Activated T-cell treated with anti-CD3 and anti-CD28 coated beads for 48 hours (primary cell): ENCODE results near the gene LTV1.

Experiments
- DNase-seq: peaks from one replicate; pipeline ENCODE4 v3.0.0-alpha.2; 2020; ENCODE audit warnings: low read depth

LTV1 gene

GRCh38 chr6:143885116-143885515 is 42.0 kb downstream of the LTV1 start:
- no peak for DNase-seq

DNA sequence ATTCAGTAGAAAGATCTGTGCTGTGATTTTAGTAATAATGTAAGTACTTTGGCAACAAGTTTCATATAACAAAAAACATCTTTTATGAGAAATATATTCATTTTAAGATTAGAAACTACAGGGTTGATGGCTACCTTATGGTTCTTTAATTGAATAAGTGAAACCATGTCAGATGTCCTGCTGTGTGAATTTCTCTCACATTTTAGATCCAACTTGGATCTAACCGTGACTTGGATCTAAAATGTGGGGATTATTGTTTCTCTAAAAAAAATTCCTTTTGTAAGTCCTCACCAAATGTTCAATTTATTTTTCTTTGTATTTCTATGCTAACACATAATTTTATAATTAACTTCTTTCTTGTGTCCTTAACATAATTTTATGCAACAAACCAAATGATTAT is 51.5 kb downstream of the LTV1 start:
- no peak for DNase-seq

DNA sequence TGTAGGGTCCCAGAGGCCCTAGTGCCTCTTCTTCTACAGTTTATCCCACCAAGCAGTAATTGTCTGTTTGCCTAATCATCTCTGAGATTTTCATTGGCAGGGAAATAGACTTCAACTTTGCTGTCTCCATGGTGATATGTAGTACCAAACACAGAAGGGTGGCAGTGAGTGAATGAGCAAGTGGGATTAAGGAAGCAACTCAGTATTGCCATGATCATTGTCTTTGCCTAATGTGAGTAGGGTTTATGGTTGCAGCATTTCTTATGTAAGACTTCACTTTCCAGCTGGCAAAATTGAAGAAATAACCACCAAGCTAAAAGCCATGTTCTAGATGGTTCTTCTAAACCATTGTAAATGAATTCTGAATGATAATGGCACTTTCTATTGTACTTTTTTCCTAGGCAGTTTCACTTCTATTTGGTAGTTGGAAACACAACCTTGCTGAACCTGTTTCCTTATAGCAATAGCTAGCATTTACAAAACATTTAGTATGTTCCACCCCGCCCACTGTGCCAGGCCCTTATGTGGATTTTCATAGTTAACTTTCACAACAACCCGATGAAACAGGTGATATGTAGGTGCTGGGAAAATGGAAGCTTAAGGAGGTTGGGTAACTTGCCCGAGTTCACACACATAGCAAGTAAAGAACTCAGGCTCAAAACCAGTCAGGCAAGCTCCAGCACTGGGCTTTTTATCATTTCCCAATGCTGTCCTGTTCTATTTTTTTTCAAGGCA is 53.2 kb downstream of the LTV1 start:
- DNase-seq = no peak

- DNase-seq = no peak
Observed at GRCh38 chr6:143900358-143900757, 57.2 kb downstream of the LTV1 start.

GRCh38 chr6:143901885-143902750 is 59.0 kb downstream of the LTV1 start:
- DNase-seq = no peak

DNA sequence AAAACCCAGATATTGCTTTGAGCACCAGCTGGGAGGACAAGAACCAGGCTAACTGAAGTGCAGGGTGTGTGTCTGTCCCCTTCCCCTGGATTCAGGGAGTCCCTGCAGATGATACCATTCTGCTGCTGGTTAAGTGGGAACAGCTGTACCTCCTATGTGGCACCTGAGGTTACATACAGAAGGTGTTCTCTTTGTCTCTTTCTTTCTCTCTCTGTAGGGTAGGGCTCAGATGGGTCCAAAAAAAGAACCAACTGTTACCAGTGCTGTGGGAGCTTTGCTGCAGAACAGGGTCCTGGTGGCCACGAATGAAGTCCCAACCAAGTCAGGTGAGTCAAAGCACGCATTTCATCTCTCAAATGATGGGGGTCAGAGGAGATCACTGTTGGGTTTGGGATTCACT is 59.7 kb downstream of the LTV1 start:
- no peak for DNase-seq

GRCh38 chr6:143911028-143911427 is 67.9 kb downstream of the LTV1 start:
- DNase-seq = no peak

DNA sequence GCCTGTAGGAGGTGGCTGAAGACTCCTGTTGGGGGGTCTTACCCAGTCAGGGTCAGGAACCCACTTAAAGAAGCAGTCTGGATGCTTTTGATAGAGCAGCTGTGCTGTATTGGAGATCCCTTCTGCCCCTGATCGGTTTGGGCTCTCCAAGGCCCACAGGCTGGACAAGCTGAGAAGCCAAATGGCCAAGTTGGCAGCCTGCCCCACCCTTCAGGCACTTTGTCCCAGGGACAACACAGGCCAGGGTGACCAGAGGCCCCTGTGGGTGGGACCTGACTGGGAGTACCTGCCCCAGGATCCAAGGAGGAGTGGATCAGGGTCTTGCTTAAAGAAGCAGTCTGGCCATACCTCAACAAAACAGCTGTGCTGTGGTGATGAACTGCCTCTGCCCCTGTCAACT is 69.5 kb downstream of the LTV1 start:
- DNase-seq = no peak
